ENCODE measurements around the gene SAA4.

- TF ChIP-seq CTCF (IDR thresholded peaks at IDR 0.05; ENCODE audit: insufficient read depth, low read length, poor library complexity, severe bottlenecking) (no peak), EZH2phosphoT487 (conservative IDR thresholded peaks at IDR 0.05; ENCODE audit: low read length) (no peak)
Measured at GRCh38 chr11:18248561-18248960, 12.0 kb upstream of the SAA4 start, which contains the start of gene SAA2.

All from SU-DHL-6 (cell line).